Measurements from ENCODE around the gene SERAC1. TPM values are rescaled to one million over a fixed set of nuclear protein-coding genes. Genes with fewer than 3 reads are reported as not detected.

SERAC1 gene
- total and polyA plus RNA-seq, 4 donors, result 2.0 to 4.4 (median 2.3) TPM

DNA sequence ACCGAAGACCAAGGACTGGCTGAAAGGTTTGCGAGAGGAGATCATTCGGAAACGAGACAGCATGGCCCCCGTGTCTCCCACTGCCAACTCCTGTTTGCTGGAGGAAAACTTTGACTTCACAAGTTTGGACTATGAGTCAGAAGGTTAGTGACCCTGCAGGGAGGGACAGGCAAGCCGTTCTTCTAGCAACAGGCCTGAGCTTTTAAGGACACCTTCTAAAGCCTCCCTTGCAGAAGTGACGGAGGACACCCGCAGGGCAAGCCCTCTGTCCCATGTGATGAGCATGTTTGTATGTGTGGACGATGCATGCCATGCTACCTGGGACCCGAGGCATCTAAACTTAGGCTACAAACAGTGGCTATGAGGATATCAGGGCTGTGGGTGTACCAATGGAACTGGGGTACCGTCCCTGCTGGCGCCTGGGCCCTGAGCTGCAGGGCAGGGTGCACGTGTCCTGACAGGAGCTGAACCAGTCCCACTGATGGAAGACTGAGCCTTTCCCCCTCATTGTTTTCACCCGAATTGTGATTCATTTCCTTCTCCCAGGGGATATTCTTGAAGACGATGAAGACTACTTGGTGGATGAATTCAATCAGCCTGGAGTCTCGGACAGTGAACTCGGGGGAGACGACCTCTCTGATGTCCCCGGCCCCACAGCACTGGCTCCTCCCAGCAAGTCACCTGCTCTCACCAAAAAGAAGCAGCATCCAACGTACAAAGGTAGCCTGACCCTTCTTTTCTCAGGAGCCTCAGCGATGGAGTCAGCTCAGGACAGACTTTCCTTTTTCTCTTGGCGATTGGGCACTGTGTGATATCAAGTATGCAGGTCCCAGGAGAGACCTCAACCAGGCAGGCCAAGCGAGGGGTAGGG is 84.4 kb downstream of the SERAC1 start:
- Histone ChIP-seq H3K4me1 (ENCODE audit: control insufficient read depth in 4 of 4, insufficient read depth in 4 of 4, low read length in 3 of 4) (no peaks in the 10 kb centered on the region), H3K9me3 (ENCODE audit: control insufficient read depth in 4 of 4, low read length in 3 of 4) (no peaks in the 10 kb centered on the region), H3K9ac (ENCODE audit: low read depth in 1 of 2, low read length in 2 of 2) (no peak overlapping the region), H3K27me3 (ENCODE audit: control insufficient read depth in 4 of 4, insufficient read depth in 4 of 4, low read length in 3 of 4) (no peaks in the 10 kb centered on the region), H3K4me3 (ENCODE audit: low read depth in 1 of 3, low read length in 3 of 3) (no peak overlapping the region), H3K36me3 (ENCODE audit: control insufficient read depth in 4 of 4, insufficient read depth in 3 of 4, low read depth in 1 of 4, low read length in 3 of 4) (peaks cover 3 to 41% (median 20%) of the 10 kb centered on the region in 4 donors), H3K27ac (ENCODE audit: low read depth in 1 of 2, low read length in 2 of 2) (no peak overlapping the region)
- TF ChIP-seq FOXA2 (IDR thresholded peaks at IDR 0.05), result no peak
- TF ChIP-seq TAF1 (conservative IDR thresholded peaks at IDR 0.05), result no peak
- TF ChIP-seq JUND (IDR thresholded peaks at IDR 0.05), result no peak
- TF ChIP-seq HNF4A (conservative IDR thresholded peaks at IDR 0.05), result no peak
- no peak for TF ChIP-seq EGR1 (IDR thresholded peaks at IDR 0.05; ENCODE audit: low read depth in 2 of 2)
- TF ChIP-seq RXRA (IDR thresholded peaks at IDR 0.05), result no peak
- TF ChIP-seq GABPA (IDR thresholded peaks at IDR 0.05 in 1 of 2, conservative IDR thresholded peaks at IDR 0.05 in 1 of 2), result no peak
- no peak for TF ChIP-seq SP1 (IDR thresholded peaks at IDR 0.05)
- TF ChIP-seq, protein P1, sequence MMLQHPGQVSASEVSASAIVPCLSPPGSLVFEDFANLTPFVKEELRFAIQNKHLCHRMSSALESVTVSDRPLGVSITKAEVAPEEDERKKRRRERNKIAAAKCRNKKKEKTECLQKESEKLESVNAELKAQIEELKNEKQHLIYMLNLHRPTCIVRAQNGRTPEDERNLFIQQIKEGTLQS (IDR thresholded peaks at IDR 0.05), result no peak
- no peak for TF ChIP-seq ZBTB33 (IDR thresholded peaks at IDR 0.05)
- no peak for TF ChIP-seq CTCF (IDR thresholded peaks at IDR 0.05; ENCODE audit: low read depth, low read length, missing input control)
- TF ChIP-seq HNF4G (IDR thresholded peaks at IDR 0.05), result no peak
- TF ChIP-seq, protein P2, sequence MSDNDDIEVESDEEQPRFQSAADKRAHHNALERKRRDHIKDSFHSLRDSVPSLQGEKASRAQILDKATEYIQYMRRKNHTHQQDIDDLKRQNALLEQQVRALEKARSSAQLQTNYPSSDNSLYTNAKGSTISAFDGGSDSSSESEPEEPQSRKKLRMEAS (IDR thresholded peaks at IDR 0.05), result no peak
- no peak for TF ChIP-seq NR2F2 (IDR thresholded peaks at IDR 0.05)
- no peak for TF ChIP-seq YY1 (IDR thresholded peaks at IDR 0.05)
- no peak for TF ChIP-seq RAD21 (IDR thresholded peaks at IDR 0.05)
- TF ChIP-seq, protein P3, sequence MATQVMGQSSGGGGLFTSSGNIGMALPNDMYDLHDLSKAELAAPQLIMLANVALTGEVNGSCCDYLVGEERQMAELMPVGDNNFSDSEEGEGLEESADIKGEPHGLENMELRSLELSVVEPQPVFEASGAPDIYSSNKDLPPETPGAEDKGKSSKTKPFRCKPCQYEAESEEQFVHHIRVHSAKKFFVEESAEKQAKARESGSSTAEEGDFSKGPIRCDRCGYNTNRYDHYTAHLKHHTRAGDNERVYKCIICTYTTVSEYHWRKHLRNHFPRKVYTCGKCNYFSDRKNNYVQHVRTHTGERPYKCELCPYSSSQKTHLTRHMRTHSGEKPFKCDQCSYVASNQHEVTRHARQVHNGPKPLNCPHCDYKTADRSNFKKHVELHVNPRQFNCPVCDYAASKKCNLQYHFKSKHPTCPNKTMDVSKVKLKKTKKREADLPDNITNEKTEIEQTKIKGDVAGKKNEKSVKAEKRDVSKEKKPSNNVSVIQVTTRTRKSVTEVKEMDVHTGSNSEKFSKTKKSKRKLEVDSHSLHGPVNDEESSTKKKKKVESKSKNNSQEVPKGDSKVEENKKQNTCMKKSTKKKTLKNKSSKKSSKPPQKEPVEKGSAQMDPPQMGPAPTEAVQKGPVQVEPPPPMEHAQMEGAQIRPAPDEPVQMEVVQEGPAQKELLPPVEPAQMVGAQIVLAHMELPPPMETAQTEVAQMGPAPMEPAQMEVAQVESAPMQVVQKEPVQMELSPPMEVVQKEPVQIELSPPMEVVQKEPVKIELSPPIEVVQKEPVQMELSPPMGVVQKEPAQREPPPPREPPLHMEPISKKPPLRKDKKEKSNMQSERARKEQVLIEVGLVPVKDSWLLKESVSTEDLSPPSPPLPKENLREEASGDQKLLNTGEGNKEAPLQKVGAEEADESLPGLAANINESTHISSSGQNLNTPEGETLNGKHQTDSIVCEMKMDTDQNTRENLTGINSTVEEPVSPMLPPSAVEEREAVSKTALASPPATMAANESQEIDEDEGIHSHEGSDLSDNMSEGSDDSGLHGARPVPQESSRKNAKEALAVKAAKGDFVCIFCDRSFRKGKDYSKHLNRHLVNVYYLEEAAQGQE (IDR thresholded peaks at IDR 0.05), result no peak
- no peak for TF ChIP-seq FOXA1 (IDR thresholded peaks at IDR 0.05)
- 89% methylated on average over 23 of the region's 23 CpGs for WGBS
- no peak for DNase-seq (ENCODE audit: low spot score)
